Effector memory CD8-positive, alpha-beta T cell (primary cell): ENCODE measurements around the gene LAPTM5.

Experiments used
- ATAC-seq: fragments of 150-1000 bp; cut with Tn5 transposase; replicated peaks from 2 replicates; pipeline ENCODE4 v1.10.0; 2021; ENCODE audit warnings: mild to moderate bottlenecking, moderate library complexity
- DNase-seq, 3 experiments: peaks; one replicate each; pipeline ENCODE4 v3.0.0; 2021
- H3K27ac Mint-ChIP-seq, 2 donors: one replicate each; pipeline ENCODE4 v1.8.0; 2022; ENCODE audit warnings: mild to moderate bottlenecking in 2 of 2, mixed read lengths in 2 of 2, moderate library complexity in 2 of 2
- H3K27me3 Mint-ChIP-seq, 2 donors: one replicate each; pipeline ENCODE4 v1.8.0; 2022; ENCODE audit warnings: mixed read lengths in 2 of 2
- H3K36me3 Mint-ChIP-seq: one replicate; pipeline ENCODE4 v1.8.0; 2022; ENCODE audit warnings: mild to moderate bottlenecking, moderate library complexity, mixed read lengths; ENCODE audit not compliant: insufficient read depth
- H3K4me1 Mint-ChIP-seq, 2 donors: one replicate each; pipeline ENCODE4 v1.8.0; 2022; ENCODE audit warnings: low read depth in 2 of 2, mixed read lengths in 2 of 2
- H3K4me3 Mint-ChIP-seq, 2 donors: one replicate each; pipeline ENCODE4 v1.8.0; 2022; ENCODE audit warnings: mild to moderate bottlenecking in 2 of 2, mixed read lengths in 2 of 2, moderate library complexity in 2 of 2
- H3K9me3 Mint-ChIP-seq, 2 donors: one replicate each; pipeline ENCODE4 v1.8.0; 2022; ENCODE audit warnings: mixed read lengths in 2 of 2

The LAPTM5 gene

GRCh38 chr1:30684259-30684658 lies 73.3 kb downstream of the LAPTM5 start:
- H3K4me3 Mint-ChIP-seq, result no peak overlapping the region
- ATAC-seq (no peak), DNase-seq (no peak)
- peaks cover 77 to 79% of the 10 kb centered on the region in 2 donors for H3K27me3 Mint-ChIP-seq
- H3K9me3 Mint-ChIP-seq, result no peaks in the 10 kb centered on the region
- peaks cover 5 to 7% of the 10 kb centered on the region in 2 donors for H3K4me1 Mint-ChIP-seq
- no peaks in the 10 kb centered on the region for H3K36me3 Mint-ChIP-seq
- peak overlapping the region in 1 of 2 donors; percentile 61 for H3K27ac Mint-ChIP-seq

- DNase-seq (no peak), ATAC-seq (no peak)
- peaks cover 75 to 85% of the 10 kb centered on the region in 2 donors for H3K27me3 Mint-ChIP-seq
- H3K4me1 Mint-ChIP-seq, result peaks cover 5 to 7% of the 10 kb centered on the region in 2 donors
- no peaks in the 10 kb centered on the region for H3K36me3 Mint-ChIP-seq
- H3K27ac Mint-ChIP-seq, result no peak overlapping the region
- H3K4me3 Mint-ChIP-seq, result no peak overlapping the region
- H3K9me3 Mint-ChIP-seq, result no peaks in the 10 kb centered on the region
Measured at GRCh38 chr1:30683699-30684098, 73.9 kb downstream of the LAPTM5 start.
